ENCODE data around the gene CNPY4.
A peak's percentile ranks its signal among the peaks of the same experiment; 100 is the strongest.

Gene CNPY4

DNA sequence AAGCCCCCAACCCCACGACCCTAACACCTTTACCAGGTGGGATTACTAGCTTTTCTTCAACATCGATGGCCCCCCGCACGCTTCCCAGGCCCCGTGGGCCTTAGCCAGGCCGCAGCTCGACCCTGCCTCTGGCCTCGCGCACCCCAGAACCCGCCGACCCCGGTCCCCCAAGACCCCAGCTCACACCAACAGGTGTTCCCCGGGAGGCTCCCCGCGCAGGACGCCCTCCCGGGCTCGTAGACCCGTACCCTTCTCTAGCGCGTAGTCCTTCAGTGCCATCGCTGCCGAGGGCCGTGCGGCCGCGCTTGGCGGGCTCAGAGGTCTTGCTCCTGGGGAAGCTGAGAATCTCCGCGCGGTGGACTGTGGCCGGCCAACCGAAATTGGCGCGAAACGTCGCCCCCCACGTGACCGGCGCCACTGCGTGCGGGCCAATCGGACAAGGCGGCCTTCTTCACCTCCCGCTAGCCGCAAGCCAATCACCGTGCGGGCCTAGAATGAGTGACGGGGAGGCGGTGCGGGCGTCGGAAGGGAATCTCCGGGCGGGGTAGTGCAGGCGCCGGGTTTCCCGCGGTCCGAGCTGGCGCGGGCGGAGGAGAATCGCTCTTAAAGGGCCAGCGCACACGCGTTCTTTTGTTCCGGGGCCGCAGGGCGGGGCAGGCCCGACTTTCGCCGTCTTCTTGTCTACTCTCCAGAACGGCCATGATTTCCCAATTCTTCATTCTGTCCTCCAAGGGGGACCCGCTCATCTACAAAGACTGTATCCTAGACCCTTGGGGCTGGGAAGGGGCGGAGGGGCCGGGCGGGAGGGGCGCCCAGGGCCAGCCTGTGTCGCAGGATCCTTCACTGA, 18.2 kb upstream of the CNPY4 start, which contains the start of the genes AP4M1 and MCM7:
AP4M1 (plus strand) TSS at position 628 of the 847 bp plus-strand sequence; CDS start at position 700, 72 bp downstream.
MCM7 (minus strand) TSS at position 382 of the 847 bp plus-strand sequence; CDS start at position 279, 103 bp downstream.
- peak; percentile 98 for DNase-seq (ENCODE audit: extremely low read depth, low read depth)
- TF ChIP-seq, protein P1, sequence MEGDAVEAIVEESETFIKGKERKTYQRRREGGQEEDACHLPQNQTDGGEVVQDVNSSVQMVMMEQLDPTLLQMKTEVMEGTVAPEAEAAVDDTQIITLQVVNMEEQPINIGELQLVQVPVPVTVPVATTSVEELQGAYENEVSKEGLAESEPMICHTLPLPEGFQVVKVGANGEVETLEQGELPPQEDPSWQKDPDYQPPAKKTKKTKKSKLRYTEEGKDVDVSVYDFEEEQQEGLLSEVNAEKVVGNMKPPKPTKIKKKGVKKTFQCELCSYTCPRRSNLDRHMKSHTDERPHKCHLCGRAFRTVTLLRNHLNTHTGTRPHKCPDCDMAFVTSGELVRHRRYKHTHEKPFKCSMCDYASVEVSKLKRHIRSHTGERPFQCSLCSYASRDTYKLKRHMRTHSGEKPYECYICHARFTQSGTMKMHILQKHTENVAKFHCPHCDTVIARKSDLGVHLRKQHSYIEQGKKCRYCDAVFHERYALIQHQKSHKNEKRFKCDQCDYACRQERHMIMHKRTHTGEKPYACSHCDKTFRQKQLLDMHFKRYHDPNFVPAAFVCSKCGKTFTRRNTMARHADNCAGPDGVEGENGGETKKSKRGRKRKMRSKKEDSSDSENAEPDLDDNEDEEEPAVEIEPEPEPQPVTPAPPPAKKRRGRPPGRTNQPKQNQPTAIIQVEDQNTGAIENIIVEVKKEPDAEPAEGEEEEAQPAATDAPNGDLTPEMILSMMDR (IDR thresholded peaks at IDR 0.05; ENCODE audit: low read depth, low read length): no peak

DNA sequence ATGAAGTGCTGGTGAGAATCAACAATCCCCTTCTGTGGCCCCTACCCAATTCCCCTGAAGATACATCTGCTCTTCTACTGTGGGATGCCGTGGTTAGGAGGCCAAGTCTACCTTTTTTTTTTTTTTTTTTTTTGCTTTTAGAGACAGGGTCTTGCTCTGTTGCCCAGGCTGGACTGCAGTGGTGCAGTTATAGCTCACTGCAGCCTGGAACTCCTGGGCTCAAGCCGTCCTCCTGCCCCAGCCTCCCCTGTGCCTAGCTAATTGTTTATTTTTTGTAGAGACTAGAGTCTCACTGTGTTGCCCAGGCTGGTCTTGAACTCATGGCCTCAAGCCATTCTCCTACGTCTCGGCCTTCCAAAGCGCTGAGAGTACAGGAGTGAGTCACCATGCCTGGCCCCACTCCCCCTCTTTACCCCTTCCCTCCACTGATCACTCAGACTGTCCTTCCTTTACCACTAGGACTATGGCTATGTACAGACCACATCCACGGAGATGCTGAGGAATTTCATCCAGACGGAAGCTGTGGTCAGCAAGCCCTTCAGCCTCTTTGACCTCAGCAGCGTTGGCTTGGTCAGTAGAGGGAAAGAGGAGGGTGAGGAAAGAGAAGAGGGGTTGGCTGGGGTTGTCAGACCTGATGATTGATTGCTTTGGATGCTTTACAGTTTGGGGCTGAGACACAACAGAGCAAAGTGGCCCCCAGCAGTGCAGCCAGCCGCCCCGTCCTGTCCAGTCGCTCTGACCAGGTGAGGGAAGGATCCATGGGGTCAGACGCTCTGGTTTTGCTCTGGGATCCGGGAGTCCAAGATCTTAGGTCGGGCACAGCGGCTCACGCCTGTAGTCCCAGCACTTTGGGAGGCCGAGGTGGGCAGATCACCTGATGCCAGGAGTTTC, 16.2 kb upstream of the CNPY4 start:
- TF ChIP-seq, protein P1 (IDR thresholded peaks at IDR 0.05; ENCODE audit: low read depth, low read length): no peak
- DNase-seq (ENCODE audit: extremely low read depth, low read depth): no peak

DNA sequence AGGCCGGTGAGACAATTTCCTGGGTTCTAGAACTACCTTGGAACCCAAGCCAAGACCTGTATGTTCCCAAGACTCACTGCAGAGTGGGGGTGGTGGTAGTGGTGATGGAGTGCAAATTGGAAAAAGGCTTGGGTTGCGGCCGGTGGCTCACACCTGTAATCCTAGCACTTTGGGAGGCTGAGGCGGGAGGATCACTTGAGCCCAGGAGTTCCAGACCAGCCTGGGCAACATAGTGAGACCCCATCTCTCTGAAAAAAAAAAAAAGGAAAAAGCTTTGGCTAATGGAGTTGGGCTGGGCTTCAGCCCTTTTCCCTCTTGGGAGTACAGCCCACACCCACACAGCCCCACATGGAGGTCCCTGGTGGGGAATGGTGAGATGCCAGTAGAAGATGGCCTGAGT, 13.9 kb upstream of the CNPY4 start:
- TF ChIP-seq, protein P1 (IDR thresholded peaks at IDR 0.05; ENCODE audit: low read depth, low read length): no peak
- DNase-seq (ENCODE audit: extremely low read depth, low read depth): no peak

DNA sequence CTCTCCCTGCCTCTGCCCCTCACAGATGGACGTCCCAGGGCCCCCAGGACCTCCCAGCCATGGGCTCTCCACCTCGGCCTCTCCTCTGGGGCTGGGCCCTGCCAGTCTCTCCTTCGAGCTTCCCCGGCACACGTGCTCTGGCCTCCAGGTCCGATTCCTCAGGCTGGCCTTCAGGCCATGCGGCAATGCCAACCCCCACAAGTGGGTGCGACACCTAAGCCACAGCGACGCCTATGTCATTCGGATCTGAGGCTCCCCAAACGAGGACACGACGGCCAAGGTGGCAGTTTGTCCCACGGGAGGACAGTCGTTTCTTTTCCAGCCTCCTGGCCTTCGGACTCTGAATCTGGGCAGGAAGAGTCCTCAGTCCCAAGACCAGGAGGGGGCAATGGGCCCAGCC, 12.8 kb upstream of the CNPY4 start:
- no peak for DNase-seq (ENCODE audit: extremely low read depth, low read depth)
- TF ChIP-seq, protein P1 (IDR thresholded peaks at IDR 0.05; ENCODE audit: low read depth, low read length): no peak

DNA sequence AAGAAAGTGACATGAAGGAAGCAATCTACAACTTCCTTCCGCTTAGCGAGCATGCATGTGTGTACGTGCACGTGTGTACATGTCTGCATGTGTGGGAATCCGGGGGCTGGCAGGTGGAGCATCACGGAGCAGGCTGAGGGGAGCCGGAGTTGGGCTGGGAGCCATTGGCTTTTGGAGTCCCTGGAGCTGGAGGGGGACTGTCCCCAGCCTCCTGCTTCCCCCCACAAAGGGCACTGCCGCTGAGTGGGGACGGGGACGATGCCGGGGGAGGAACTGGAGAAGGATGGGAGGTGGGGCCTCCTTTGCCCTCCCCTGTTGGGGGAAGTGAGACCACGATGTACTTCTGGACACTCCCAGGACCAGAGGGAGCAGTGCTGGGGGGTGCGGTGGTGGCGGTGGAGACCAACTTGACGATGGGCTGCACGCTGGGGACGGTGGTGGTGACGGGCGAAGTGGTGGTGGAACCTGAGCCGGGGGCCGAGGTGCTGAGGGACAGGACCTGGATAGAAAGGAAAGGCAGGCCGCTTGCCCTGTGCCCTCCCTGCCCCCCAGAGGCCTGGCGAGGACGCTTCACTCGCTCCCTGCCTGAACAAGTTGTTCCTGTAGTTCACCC, 12.2 kb upstream of the CNPY4 start:
- TF ChIP-seq, protein P1 (IDR thresholded peaks at IDR 0.05; ENCODE audit: low read depth, low read length): no peak
- DNase-seq (ENCODE audit: extremely low read depth, low read depth): no peak

DNA sequence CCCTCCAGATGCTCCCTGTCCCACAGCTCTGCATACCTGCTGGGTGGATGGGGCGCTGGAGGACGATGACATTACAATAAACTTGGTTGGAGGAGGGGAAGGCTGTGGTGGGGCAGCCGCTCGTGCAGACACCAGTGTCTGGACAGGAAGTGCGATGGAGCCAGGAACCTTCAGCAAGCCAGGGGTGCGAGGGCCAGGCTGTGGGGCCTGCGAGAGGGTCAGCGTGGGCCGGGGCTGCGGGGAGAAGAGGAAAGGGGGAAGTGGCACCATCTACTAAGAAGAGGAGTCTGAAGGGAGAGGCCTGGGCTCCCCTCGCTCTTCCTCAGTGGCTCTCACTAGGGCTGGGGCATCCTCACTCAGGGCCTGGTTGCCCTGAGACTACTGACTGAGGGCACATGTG, 11.5 kb upstream of the CNPY4 start:
- TF ChIP-seq, protein P1 (IDR thresholded peaks at IDR 0.05; ENCODE audit: low read depth, low read length): no peak
- DNase-seq (ENCODE audit: extremely low read depth, low read depth): no peak

Measured in AG09319 (cell line).